ENCODE measurements around the gene RNF14.

- TF ChIP-seq POLR2AphosphoS5 (IDR thresholded peaks at IDR 0.05; ENCODE audit: low read depth, low read length), result no peak
- TF ChIP-seq CTCF (IDR thresholded peaks at IDR 0.05), result no peak
- no peak for TF ChIP-seq REST (IDR thresholded peaks at IDR 0.05; ENCODE audit: insufficient read depth in 1 of 2, low read depth in 2 of 2, low read length in 1 of 2)
Measured at GRCh38 chr5:141929398-141930058, 39.4 kb upstream of the RNF14 start.
